Breast epithelium (tissue), 4 donors: ENCODE measurements around the gene PLCG2. TPM values are rescaled to one million over a fixed set of nuclear protein-coding genes. Genes with fewer than 3 reads are reported as not detected.
"Not testable (repeated sequence)": the region's sequence is repeated elsewhere in the genome, so short reads cannot be mapped to it uniquely, and the experiment has no call there.

Source experiments
- DNase-seq, 2 donors: peaks; one replicate each; pipeline ENCODE4 v3.0.0-alpha.2; 2019; ENCODE audit warnings: low spot score in 2 of 2
- H3K27ac ChIP-seq, 2 donors: fragments of 200-600 bp; sonication (generic) in 1 of 2; one replicate each; pipeline ENCODE4 v1.5.1; 2016 to 2019; ENCODE audit warnings: mild to moderate bottlenecking in 1 of 2
- H3K27me3 ChIP-seq, 2 donors: fragments of 200-600 bp; sonication (generic) in 1 of 2; one replicate each; pipeline versions ENCODE4 v1.5.1 to v1.6.0; 2017 to 2019; ENCODE audit warnings: control low read depth in 1 of 2, mild to moderate bottlenecking in 1 of 2
- H3K36me3 ChIP-seq: fragments of 200-600 bp; one replicate; pipeline ENCODE4 v1.5.1; 2019
- H3K4me1 ChIP-seq, 2 donors: fragments of 200-600 bp; sonication (generic); one replicate each; pipeline ENCODE4 v1.5.1; 2016 to 2019; ENCODE audit warnings: control low read depth in 1 of 2
- H3K4me3 ChIP-seq, 3 donors: fragments of 200-600 bp; sonication (generic); 1 replicate in 2 of 3; 2 replicates in 1 of 3; pipeline ENCODE4 v1.5.1; 2016 to 2019; ENCODE audit warnings: mild to moderate bottlenecking in 3 of 3, moderate library complexity in 2 of 3
- H3K9me3 ChIP-seq, 2 donors: fragments of 200-600 bp; sonication (generic) in 1 of 2; one replicate each; pipeline ENCODE4 v1.5.1; 2016 to 2019; ENCODE audit warnings: control low read depth in 1 of 2
- POLR2A ChIP-seq: fragments of 450-650 bp; IDR thresholded peaks from one replicate; pipeline ENCODE4 v1.6.1; 2016; ENCODE audit warnings: antibody characterized with exemption, mild to moderate bottlenecking, moderate library complexity
- POLR2AphosphoS5 ChIP-seq, 3 donors: sonication (generic); formaldehyde crosslinking; IDR thresholded peaks; one replicate each; pipeline ENCODE4 v1.6.1; 2017; ENCODE audit warnings: antibody characterized with exemption in 3 of 3
- intact Hi-C: fragments of 100-400 bp; cut with DNase I; formaldehyde crosslinking; loops from one replicate; pipeline ENCODE4 v1.15.1; 2023; ENCODE audit warnings: low total_unique reads
- total RNA-seq, 3 donors: library from RNA; depleted of rRNA; stranded (reverse); fragments of >200 nt; gene quantifications; one replicate each; pipeline ENCODE4 v1.1.0, GENCODE V29; 2016
- TF ChIP-seq, protein P1 (sequence below), 3 donors: fragments of 450-650 bp; IDR thresholded peaks; one replicate each; pipeline ENCODE4 v1.5.1; 2016 to 2017; ENCODE audit warnings: antibody characterized with exemption in 3 of 3, mild to moderate bottlenecking in 3 of 3, moderate library complexity in 3 of 3

Gene PLCG2
- total RNA-seq, 3 donors from 2014 or later = 14.6 to 24.6 (median 24.3) TPM

- H3K27ac ChIP-seq = peak overlapping the region; percentile 46 to 65
- no peaks in the 10 kb centered on the region for H3K36me3 ChIP-seq
- H3K4me3 ChIP-seq = no peak overlapping the region
- peak in 1 of 2 donors; percentile 63 for DNase-seq
- no peaks in the 10 kb centered on the region for H3K27me3 ChIP-seq
- TF ChIP-seq POLR2AphosphoS5 (IDR thresholded peaks at IDR 0.05) (no peak), POLR2A (no peak)
- TF ChIP-seq, protein P1, sequence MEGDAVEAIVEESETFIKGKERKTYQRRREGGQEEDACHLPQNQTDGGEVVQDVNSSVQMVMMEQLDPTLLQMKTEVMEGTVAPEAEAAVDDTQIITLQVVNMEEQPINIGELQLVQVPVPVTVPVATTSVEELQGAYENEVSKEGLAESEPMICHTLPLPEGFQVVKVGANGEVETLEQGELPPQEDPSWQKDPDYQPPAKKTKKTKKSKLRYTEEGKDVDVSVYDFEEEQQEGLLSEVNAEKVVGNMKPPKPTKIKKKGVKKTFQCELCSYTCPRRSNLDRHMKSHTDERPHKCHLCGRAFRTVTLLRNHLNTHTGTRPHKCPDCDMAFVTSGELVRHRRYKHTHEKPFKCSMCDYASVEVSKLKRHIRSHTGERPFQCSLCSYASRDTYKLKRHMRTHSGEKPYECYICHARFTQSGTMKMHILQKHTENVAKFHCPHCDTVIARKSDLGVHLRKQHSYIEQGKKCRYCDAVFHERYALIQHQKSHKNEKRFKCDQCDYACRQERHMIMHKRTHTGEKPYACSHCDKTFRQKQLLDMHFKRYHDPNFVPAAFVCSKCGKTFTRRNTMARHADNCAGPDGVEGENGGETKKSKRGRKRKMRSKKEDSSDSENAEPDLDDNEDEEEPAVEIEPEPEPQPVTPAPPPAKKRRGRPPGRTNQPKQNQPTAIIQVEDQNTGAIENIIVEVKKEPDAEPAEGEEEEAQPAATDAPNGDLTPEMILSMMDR (IDR thresholded peaks at IDR 0.05) = no peak
- H3K9me3 ChIP-seq = no peaks in the 10 kb centered on the region
- intact Hi-C loops = no loop called here
- H3K4me1 ChIP-seq = no peaks in the 10 kb centered on the region
Measured at GRCh38 chr16:81796583-81797346, 17.7 kb downstream of the PLCG2 start.

DNA sequence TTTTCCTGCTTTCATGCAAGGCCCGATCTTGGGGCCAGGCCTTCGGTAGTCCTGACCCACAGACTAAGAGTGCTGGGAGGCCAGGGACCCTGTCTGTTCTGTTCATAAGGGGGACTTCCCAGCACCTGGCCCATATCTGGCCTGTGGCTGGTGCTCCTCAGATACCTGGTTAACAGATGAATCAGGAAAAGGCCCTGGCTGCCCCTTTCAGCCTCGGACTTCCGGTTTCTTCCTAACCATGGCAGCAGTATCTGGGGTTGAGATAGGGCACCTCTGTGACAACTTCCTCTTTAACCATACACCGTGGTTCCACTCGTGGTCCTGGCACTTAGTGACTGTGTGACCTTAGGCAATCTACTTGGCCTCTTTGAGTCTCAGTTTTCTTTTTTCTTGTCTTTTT is 18.4 kb downstream of the PLCG2 start:
- intact Hi-C loops = no loop called here
- no peaks in the 10 kb centered on the region for H3K36me3 ChIP-seq
- no peak for DNase-seq
- no peaks in the 10 kb centered on the region for H3K4me1 ChIP-seq
- H3K27me3 ChIP-seq = no peaks in the 10 kb centered on the region
- peak overlapping the region; percentile 53 to 65 for H3K27ac ChIP-seq
- H3K9me3 ChIP-seq = no peaks in the 10 kb centered on the region
- no peak overlapping the region for H3K4me3 ChIP-seq
- TF ChIP-seq, protein P1 (IDR thresholded peaks at IDR 0.05) = no peak
- no peak for TF ChIP-seq POLR2AphosphoS5 (IDR thresholded peaks at IDR 0.05)

DNA sequence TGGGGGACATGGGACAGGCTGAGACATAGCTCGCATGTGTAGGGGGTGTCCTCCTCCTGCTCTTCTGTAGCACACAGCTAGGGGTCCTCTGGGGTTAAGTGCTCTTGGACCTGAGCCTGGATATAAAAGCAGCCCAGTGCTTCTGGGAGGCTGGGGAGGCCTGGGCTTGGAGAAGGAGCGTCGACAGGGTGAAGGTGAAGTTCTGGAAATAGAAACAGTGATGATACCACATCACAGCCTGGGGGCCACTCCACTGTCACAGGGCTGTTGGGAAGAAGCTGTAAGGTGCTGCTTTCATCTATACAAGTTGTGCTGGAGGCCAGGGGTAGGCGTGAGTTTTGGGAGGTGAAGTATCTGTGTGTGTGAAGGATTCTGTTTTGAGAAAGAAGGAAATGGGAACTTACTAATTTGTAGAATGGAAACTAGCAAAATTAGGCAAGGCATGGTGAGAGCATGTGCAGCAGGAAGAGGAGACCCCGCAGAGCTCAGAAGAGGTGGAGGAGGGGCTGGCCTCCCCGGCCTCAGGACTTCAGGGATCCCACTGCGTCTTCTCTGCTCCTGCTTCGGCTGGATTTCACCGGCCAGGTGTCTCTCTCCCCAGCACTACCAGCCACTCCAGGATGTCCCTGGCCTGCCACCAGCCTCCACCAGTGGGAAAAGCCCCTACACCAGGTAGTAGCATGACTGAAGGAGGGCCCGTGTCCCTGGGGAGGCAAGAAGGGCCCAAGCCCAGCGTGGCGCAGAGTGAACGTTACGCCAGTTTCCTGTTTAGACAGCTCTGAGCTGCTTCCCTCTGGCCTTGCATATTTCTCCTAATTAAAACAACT is 19.4 kb downstream of the PLCG2 start:
- Histone ChIP-seq H3K4me3 (no peak overlapping the region), H3K27ac (peak overlapping the region; percentile 62 to 70), H3K27me3 (no peaks in the 10 kb centered on the region), H3K4me1 (no peaks in the 10 kb centered on the region), H3K36me3 (no peaks in the 10 kb centered on the region), H3K9me3 (no peaks in the 10 kb centered on the region)
- TF ChIP-seq POLR2AphosphoS5 (IDR thresholded peaks at IDR 0.05) = no peak
- TF ChIP-seq, protein P1 (IDR thresholded peaks at IDR 0.05) = no peak
- TF ChIP-seq POLR2A = no peak
- no peak for DNase-seq
- intact Hi-C loops = no loop called here

GRCh38 chr16:81799138-81799504 is 20.0 kb downstream of the PLCG2 start:
- no peak for DNase-seq
- H3K27ac ChIP-seq = peak overlapping the region; percentile 62 to 70
- no peaks in the 10 kb centered on the region for H3K36me3 ChIP-seq
- TF ChIP-seq, protein P1 (IDR thresholded peaks at IDR 0.05) = no peak
- no peak for TF ChIP-seq POLR2AphosphoS5 (IDR thresholded peaks at IDR 0.05)
- TF ChIP-seq POLR2A = no peak
- H3K4me1 ChIP-seq = no peaks in the 10 kb centered on the region
- intact Hi-C loops = no loop called here
- H3K4me3 ChIP-seq = no peak overlapping the region
- H3K9me3 ChIP-seq = no peaks in the 10 kb centered on the region
- H3K27me3 ChIP-seq = no peaks in the 10 kb centered on the region

DNA sequence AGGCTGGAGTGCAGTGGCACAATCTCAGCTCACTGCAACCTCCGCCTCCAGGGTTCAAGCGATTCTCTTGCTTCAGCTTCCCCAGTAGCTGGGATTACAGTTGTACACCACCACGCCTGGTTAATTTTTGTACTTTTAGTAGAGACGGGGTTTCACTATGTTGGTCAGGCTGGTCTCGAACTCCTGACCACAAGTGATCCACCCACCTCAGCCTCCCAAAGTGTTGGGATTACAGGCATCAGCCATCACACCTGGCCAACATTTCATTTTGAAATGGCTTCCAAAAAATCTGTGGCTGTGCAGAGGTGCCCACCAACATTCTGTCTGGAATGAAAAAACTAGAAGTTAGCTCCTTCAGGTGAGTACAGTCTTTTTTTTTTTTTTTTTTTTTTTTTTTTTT is 22.6 kb downstream of the PLCG2 start:
- H3K9me3 ChIP-seq, H3K36me3 ChIP-seq, H3K27me3 ChIP-seq, DNase-seq, H3K27ac ChIP-seq, intact Hi-C loops, H3K4me3 ChIP-seq, H3K4me1 ChIP-seq: not testable (repeated sequence)
